Cardiac septum (tissue), 1 donor: ENCODE measurements around the gene ZFP82. TPM values are rescaled to one million over a fixed set of nuclear protein-coding genes. Genes with fewer than 3 reads are reported as not detected.
A peak's percentile ranks its signal among the peaks of the same experiment; 100 is the strongest.

Experiments used
- DNase-seq: peaks from one replicate; pipeline ENCODE4 v3.0.0-alpha.2; 2020; ENCODE audit warnings: low spot score
- intact Hi-C: fragments of 100-400 bp; cut with DNase I; formaldehyde crosslinking; loops from one replicate; pipeline ENCODE4 v1.14.0; 2022
- long read RNA-seq: library from polyadenylated mRNA; unstranded; transcript quantifications from one replicate; pipeline ENCODE4 v2.0.0, GENCODE V29; 2021
- total RNA-seq: library from RNA; stranded (reverse); fragmentation: NEBNext Ultra II Directional; extraction: Animal tissue kit (Norgen Biotek cat#: 25700); gene quantifications from one replicate; pipeline ENCODE4 v1.2.1, GENCODE V29; 2021
- donor health status: DM: no; HTN: no; CAD: no.

Gene ZFP82
- total RNA-seq, result 5.7 TPM
- long read RNA-seq, transcript ZFP82-201 (5 exons, 2,623 nt), result major isoform, 10 of 12 reads
- long read RNA-seq, partial matches to known transcripts, result 1 of 12 reads
- long read RNA-seq, other reads (novel, unspliced or antisense), result 1 of 12 reads

GRCh38 chr19:36418287-36419001, at the start of gene ZFP82:
Gene ZFP82, minus strand, starts transcription at chr19:36418644. Its CDS starts 8,855 bp downstream, at chr19:36409789.
- intact Hi-C loops, result loop anchor here (2.0 to 5.0 kb wide), 2 partner anchors 41 to 70 kb away; partner anchors contain the start of genes ZFP14 and ZNF566
- DNase-seq, result peak; percentile 88

GRCh38 chr19:36460046-36460445, 41.6 kb upstream of the ZFP82 start:
- DNase-seq, result no peak
- intact Hi-C loops, result no loop called here

- DNase-seq, result no peak
- intact Hi-C loops, result no loop called here
Observed at GRCh38 chr19:36456831-36457230, 38.4 kb upstream of the ZFP82 start.

GRCh38 chr19:36449059-36449670, 30.7 kb upstream of the ZFP82 start:
- no peak for DNase-seq
- intact Hi-C loops, result no loop called here

GRCh38 chr19:36441339-36441738, 22.9 kb upstream of the ZFP82 start:
- no peak for DNase-seq
- intact Hi-C loops, result no loop called here

- DNase-seq, result no peak
- intact Hi-C loops, result no loop called here
Observed at GRCh38 chr19:36436531-36436930, 18.1 kb upstream of the ZFP82 start.

- intact Hi-C loops, result loop anchor here (10.0 kb wide), 1 partner anchor 209 kb away; the partner anchor contains the start of genes ZNF146 and ZNF565
- no peak for DNase-seq
Observed at GRCh38 chr19:36423925-36424324, 5.5 kb upstream of the ZFP82 start.

- DNase-seq, result no peak
- intact Hi-C loops, result loop anchor here (10.0 kb wide), 1 partner anchor 207 kb away; the partner anchor contains the start of genes ZNF146 and ZNF565
Observed at GRCh38 chr19:36421749-36422481, 3.5 kb upstream of the ZFP82 start.

- intact Hi-C loops, result loop anchor here (10.0 kb wide), 1 partner anchor 206 kb away; the partner anchor contains the start of genes ZNF146 and ZNF565
- DNase-seq, result no peak
Observed at GRCh38 chr19:36420961-36421748, 2.7 kb upstream of the ZFP82 start.

- DNase-seq, result no peak
- intact Hi-C loops, result loop anchor here (2.0 to 5.0 kb wide), 2 partner anchors 41 to 71 kb away; partner anchors contain the start of genes ZFP14 and ZNF566
Observed at GRCh38 chr19:36417752-36418286, 625 bp downstream of the ZFP82 start.

- no peak for DNase-seq
- intact Hi-C loops, result no loop called here
Observed at GRCh38 chr19:36409841-36410240, 8.6 kb downstream of the ZFP82 start.

GRCh38 chr19:36408101-36408500, 10.3 kb downstream of the ZFP82 start:
- intact Hi-C loops, result no loop called here
- DNase-seq, result no peak

GRCh38 chr19:36404498-36404897, 13.9 kb downstream of the ZFP82 start:
- intact Hi-C loops, result no loop called here
- no peak for DNase-seq

GRCh38 chr19:36401475-36401874, 17.0 kb downstream of the ZFP82 start:
- intact Hi-C loops, result no loop called here
- no peak for DNase-seq

GRCh38 chr19:36398571-36398970, 19.9 kb downstream of the ZFP82 start:
- DNase-seq, result no peak
- intact Hi-C loops, result no loop called here

GRCh38 chr19:36392916-36393673, 25.3 kb downstream of the ZFP82 start:
- no peak for DNase-seq
- intact Hi-C loops, result no loop called here

GRCh38 chr19:36379510-36379819, 39.0 kb downstream of the ZFP82 start:
- no peak for DNase-seq
- intact Hi-C loops, result loop anchor here (2.0 to 5.0 kb wide), 2 partner anchors 38 to 149 kb away; partner anchors contain the start of genes ZFP82 and ZNF260
